ENCODE measurements around the gene GRM7.

GRCh38 chr3:7205962-7206361 lies 345.0 kb downstream of the GRM7 start:
- TF ChIP-seq MAFK (IDR thresholded peaks at IDR 0.05; ENCODE audit: low read depth, low read length) (no peak), RAD21 (IDR thresholded peaks at IDR 0.05; ENCODE audit: low read length) (no peak), POLR2A (IDR thresholded peaks at IDR 0.05; ENCODE audit: low read depth, low read length) (no peak), CTCF (conservative IDR thresholded peaks at IDR 0.05; ENCODE audit: low read depth, low read length) (no peak), MXI1 (IDR thresholded peaks at IDR 0.05; ENCODE audit: borderline replicate concordance, low read depth, low read length) (no peak), CHD1 (IDR thresholded peaks at IDR 0.05; ENCODE audit: low read depth, low read length) (no peak)

All from IMR-90 (cell line).